Measurements from ENCODE around the gene ZNF17. TPM values are rescaled to one million over a fixed set of nuclear protein-coding genes. Genes with fewer than 3 reads are reported as not detected.
A peak's percentile ranks its signal among the peaks of the same experiment; 100 is the strongest.

The ZNF17 gene
- polyA plus RNA-seq, 3 donors: 1.4 to 3.3 (median 2.3) TPM

DNA sequence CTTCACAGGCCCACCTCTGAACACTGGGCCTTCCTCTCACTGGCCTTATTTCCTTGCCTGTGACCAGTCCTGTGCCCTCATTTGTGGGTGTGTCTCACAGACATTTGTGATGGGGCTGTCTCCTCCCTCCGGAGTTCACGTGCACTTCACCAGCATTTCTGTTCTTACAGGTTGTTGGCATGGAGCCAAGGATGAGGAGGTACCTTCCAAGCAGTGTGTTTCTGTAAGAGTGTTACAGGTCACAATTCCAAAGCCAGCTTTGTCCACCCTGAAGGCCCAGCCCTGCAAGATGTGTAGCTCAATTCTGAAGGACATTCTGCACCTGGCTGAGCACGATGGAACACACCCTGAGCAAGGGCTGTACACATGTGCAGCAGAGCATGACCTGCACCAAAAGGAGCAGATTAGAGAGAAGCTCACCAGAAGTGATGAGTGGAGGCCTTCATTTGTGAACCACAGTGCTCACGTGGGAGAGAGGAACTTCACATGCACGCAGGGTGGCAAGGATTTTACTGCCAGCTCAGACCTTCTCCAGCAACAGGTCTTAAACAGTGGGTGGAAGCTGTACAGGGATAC, 32.2 kb downstream of the ZNF17 start:
- 100% methylated on average over 2 of the region's 5 CpGs for WGBS (ENCODE audit: insufficient coverage)
- H3K36me3 Mint-ChIP-seq: peaks cover 35 to 41% of the 10 kb centered on the region in 2 donors
- peaks cover 0 to 2% (median 0%) of the 10 kb centered on the region in 3 donors for H3K27me3 Mint-ChIP-seq (ENCODE audit: low read depth in 3 of 3)
- Histone ChIP-seq H3K4me3 (replicated peaks in 1 of 3; ENCODE audit: low read depth in 2 of 3, low read length in 3 of 3) (peak overlapping the region in 1 of 3 experiments; percentile 17), H3K79me2 (ENCODE audit: insufficient read depth, low read length) (no peaks in the 10 kb centered on the region), H2AFZ (ENCODE audit: insufficient read depth, low read depth, low read length, poor library complexity, severe bottlenecking) (no peak overlapping the region), H3K9ac (ENCODE audit: insufficient read depth, low read length, poor library complexity, severe bottlenecking) (no peak overlapping the region), H3K9me3 (replicated peaks in 1 of 2; ENCODE audit: control insufficient read depth in 1 of 2, insufficient read depth in 1 of 2, low read length in 2 of 2) (peaks cover 84 to 88% of the 10 kb centered on the region in 2 donors), H3K27ac (ENCODE audit: low read depth in 1 of 2, low read length in 2 of 2) (no peak overlapping the region), H3K27me3 (ENCODE audit: control insufficient read depth in 2 of 2, insufficient read depth in 2 of 2, low read length in 2 of 2) (no peaks in the 10 kb centered on the region), H3K4me1 (ENCODE audit: control insufficient read depth in 1 of 2, insufficient read depth in 2 of 2, low read length in 2 of 2) (no peaks in the 10 kb centered on the region), H3K4me2 (replicated peaks; ENCODE audit: extremely low read depth, low read length, poor library complexity, severe bottlenecking) (no peak overlapping the region), H3K36me3 (replicated peaks in 1 of 2; ENCODE audit: control insufficient read depth in 1 of 2, insufficient read depth in 2 of 2, low read length in 2 of 2) (peaks cover 0 to 36% of the 10 kb centered on the region in 2 donors), H4K20me1 (ENCODE audit: insufficient read depth, low read length) (no peaks in the 10 kb centered on the region)
- no peak overlapping the region for H3K4me3 Mint-ChIP-seq
- H3K4me1 Mint-ChIP-seq: no peaks in the 10 kb centered on the region
- intact Hi-C loops (cut with micrococcal nuclease): no loop called here
- TF ChIP-seq, protein P1, sequence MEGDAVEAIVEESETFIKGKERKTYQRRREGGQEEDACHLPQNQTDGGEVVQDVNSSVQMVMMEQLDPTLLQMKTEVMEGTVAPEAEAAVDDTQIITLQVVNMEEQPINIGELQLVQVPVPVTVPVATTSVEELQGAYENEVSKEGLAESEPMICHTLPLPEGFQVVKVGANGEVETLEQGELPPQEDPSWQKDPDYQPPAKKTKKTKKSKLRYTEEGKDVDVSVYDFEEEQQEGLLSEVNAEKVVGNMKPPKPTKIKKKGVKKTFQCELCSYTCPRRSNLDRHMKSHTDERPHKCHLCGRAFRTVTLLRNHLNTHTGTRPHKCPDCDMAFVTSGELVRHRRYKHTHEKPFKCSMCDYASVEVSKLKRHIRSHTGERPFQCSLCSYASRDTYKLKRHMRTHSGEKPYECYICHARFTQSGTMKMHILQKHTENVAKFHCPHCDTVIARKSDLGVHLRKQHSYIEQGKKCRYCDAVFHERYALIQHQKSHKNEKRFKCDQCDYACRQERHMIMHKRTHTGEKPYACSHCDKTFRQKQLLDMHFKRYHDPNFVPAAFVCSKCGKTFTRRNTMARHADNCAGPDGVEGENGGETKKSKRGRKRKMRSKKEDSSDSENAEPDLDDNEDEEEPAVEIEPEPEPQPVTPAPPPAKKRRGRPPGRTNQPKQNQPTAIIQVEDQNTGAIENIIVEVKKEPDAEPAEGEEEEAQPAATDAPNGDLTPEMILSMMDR (IDR thresholded peaks at IDR 0.05): no peak
- H3K9me3 Mint-ChIP-seq: peaks cover 49 to 89% (median 78%) of the 10 kb centered on the region in 7 donors
- no peak for DNase-seq
- no peak overlapping the region for H3K27ac Mint-ChIP-seq

DNA sequence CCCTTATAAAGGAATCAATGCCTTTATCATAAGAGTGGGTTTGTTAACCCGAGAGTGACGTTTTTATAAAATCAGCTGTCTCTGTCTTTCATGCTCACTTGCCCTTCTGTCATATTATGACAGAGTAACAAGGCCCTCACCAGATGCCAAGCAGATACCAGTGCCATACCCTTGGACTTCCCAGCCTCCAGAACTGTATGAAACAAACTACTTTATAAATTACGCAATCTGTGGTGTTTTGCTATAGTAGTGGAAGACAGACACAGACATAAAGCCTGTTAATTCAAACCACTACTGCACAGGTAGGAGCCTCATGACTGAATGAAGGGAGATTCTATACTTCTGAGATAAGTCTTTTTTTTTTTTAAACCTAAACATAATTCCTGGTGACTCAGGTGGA, 41.3 kb downstream of the ZNF17 start:
- H2AFZ ChIP-seq (ENCODE audit: insufficient read depth, low read depth, low read length, poor library complexity, severe bottlenecking): no peak overlapping the region
- intact Hi-C loops (cut with micrococcal nuclease): no loop called here
- no peak overlapping the region for H3K9ac ChIP-seq (ENCODE audit: insufficient read depth, low read length, poor library complexity, severe bottlenecking)
- Mint-ChIP-seq H3K4me1 (no peaks in the 10 kb centered on the region), H3K36me3 (peaks cover 3% of the 10 kb centered on the region in 2 donors), H3K9me3 (peaks cover 35 to 80% (median 68%) of the 10 kb centered on the region in 7 donors), H3K27me3 (ENCODE audit: low read depth in 3 of 3) (peaks cover 0 to 3% (median 0%) of the 10 kb centered on the region in 3 donors), H3K4me3 (no peak overlapping the region), H3K27ac (no peak overlapping the region)
- no peaks in the 10 kb centered on the region for H3K79me2 ChIP-seq (ENCODE audit: insufficient read depth, low read length)
- H3K9me3 ChIP-seq (replicated peaks in 1 of 2; ENCODE audit: control insufficient read depth in 1 of 2, insufficient read depth in 1 of 2, low read length in 2 of 2): peaks cover 59 to 79% of the 10 kb centered on the region in 2 donors
- H3K4me2 ChIP-seq (replicated peaks; ENCODE audit: extremely low read depth, low read length, poor library complexity, severe bottlenecking): no peak overlapping the region
- H4K20me1 ChIP-seq (ENCODE audit: insufficient read depth, low read length): no peaks in the 10 kb centered on the region
- no peaks in the 10 kb centered on the region for H3K27me3 ChIP-seq (ENCODE audit: control insufficient read depth in 2 of 2, insufficient read depth in 2 of 2, low read length in 2 of 2)
- H3K4me3 ChIP-seq (replicated peaks in 1 of 3; ENCODE audit: low read depth in 2 of 3, low read length in 3 of 3): no peak overlapping the region
- TF ChIP-seq, protein P1 (IDR thresholded peaks at IDR 0.05): no peak
- no peak overlapping the region for H3K27ac ChIP-seq (ENCODE audit: low read depth in 1 of 2, low read length in 2 of 2)
- DNase-seq: no peak
- H3K36me3 ChIP-seq (replicated peaks in 1 of 2; ENCODE audit: control insufficient read depth in 1 of 2, insufficient read depth in 2 of 2, low read length in 2 of 2): no peaks in the 10 kb centered on the region
- no peaks in the 10 kb centered on the region for H3K4me1 ChIP-seq (ENCODE audit: control insufficient read depth in 1 of 2, insufficient read depth in 2 of 2, low read length in 2 of 2)
- WGBS (ENCODE audit: insufficient coverage): no CpG with 5 or more reads among the region's 3 CpGs
